GM19099 (cell line): Measurements from ENCODE around the gene BBS9.

ENCODE experiments used
- POLR2A ChIP-seq: IDR thresholded peaks from 3 replicates; pipeline ENCODE4 v1.6.1; 2011; ENCODE audit warnings: low read depth; ENCODE audit not compliant: insufficient read length; ENCODE audit errors: extremely low read depth

The BBS9 gene

GRCh38 chr7:33278095-33278494 is 148.7 kb downstream of the BBS9 start:
- no peak for TF ChIP-seq POLR2A

- TF ChIP-seq POLR2A = no peak
These were observed 157.1 kb downstream of the BBS9 start for GRCh38 chr7:33286501-33286900.

GRCh38 chr7:33287738-33288137 is 158.4 kb downstream of the BBS9 start:
- TF ChIP-seq POLR2A = no peak

DNA sequence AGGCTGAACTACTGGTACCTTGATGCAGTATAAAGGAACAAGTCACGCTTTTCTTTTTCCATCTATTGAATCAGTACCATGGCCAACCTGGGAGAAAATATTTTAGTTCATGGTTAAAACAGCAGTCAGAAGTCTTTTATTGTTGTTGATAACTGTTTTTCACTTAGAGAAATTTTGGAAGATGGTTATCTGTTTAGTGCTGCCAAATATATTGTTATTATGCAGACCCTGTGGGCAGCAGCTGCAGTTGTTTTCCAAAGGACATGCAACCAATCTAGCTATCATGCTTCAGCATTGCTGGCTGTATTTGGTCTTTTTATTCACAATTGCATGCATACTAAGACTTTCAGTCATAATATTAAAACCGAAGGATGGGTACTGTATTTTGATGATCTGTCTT is 169.5 kb downstream of the BBS9 start:
- no peak for TF ChIP-seq POLR2A

GRCh38 chr7:33299425-33299824 is 170.1 kb downstream of the BBS9 start:
- no peak for TF ChIP-seq POLR2A

GRCh38 chr7:33300131-33300530 is 170.8 kb downstream of the BBS9 start:
- no peak for TF ChIP-seq POLR2A

DNA sequence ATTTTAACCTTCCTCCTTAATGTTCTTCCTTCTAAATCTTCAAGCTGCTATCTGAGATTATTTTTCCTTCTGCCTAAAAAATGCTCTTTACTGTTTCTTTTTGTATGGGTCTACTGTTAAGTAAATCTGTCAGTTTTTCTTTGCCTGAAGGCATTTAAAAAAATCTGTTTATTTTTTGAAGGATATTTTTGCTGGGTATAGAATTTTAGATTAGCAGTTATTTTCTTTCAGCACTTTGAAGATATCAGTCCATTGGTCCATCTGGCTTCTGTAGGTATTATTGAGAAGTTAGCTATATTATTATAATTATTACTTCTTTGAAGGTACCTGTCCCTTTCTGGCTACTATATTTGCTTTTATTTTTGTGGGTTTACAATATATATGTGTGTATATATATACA is 171.4 kb downstream of the BBS9 start:
- TF ChIP-seq POLR2A = no peak

DNA sequence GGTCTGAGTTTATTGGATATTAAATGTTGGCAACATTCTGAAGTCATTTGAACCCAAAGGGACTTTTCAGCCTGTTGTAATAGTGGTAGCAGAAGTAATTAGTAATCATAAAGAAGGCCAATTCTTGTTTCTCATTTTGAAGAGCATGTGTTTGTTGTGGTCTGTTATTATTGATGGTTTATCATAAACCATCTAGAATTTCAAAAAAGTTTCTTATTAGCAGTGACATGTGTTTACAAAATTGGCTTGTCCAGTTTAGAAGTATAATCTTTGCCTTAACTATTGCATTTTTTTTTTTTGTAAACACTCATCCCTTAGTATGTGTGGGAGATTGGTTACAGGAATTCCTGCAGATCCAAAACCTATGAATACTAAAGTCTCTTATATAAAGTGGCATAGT is 177.8 kb downstream of the BBS9 start:
- no peak for TF ChIP-seq POLR2A

DNA sequence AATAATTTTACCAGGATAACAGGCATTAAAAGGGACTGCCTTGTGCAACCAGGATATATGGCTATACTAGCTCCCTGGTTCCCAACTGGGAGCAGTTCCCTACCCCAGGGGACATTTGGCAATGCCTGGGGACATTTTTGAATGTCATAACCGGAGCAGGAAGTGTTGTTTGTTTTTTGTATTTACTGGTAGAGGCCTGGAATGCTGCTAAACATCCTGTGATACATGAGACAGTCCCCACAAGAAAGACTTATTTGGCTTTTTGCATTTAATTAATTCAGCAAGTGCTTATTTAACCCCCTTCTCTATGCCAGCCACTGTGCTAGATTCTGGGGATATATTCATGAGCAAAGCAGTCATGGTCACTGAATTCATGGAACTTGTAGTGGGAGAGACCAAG is 181.2 kb downstream of the BBS9 start:
- no peak for TF ChIP-seq POLR2A

DNA sequence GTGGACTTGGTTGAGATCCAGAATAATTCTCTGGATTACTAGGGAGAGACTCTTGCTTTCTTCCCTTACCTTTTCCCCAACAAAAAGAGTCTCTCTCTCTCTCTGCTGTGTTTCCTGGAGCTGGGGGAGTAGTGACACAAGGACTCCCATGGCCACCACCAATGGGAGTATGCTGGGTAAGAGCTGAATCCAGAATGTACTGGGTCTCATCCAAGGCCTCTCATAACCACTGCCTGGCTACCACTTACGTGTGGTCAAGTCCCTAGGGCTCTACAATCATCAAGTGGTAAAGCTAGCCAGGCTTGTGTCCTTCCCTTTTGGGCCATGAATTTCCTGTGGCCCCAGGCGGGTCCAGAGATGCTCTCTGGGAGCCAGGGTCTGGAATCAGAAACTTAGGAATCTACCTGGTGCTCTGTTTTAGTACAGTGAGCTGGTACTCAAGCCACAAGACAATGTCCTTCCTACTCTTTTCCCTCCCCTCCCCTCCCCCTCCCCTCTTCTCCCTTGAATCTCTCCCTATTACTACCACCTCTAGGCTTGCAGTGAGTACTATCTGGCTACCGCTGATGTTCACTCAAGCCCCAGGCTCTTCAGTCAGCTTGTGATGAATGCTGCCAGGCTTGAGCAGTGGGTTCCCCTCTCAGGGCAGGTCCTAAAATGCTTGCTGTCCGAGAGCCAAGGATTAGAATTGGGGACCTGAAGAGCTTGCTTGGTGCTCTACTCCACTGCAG is 196.6 kb downstream of the BBS9 start:
- TF ChIP-seq POLR2A = no peak

DNA sequence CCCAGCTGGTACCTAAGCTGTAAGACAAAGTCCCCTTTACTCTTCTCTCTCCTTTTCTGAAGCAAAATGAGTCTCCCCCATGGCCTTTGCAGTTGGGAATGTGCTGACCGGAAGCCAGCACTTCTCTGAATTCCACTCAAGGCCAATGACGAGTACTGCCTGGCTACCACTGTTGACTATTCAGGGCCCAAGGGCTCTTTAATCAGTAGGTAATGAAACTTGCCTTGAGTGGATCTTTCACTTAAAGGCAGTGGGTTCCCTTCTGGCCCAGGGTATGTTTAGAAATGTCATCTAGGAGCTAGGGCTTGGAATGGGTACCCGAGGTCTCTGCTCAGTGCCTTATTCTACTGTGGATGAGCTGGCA is 197.1 kb downstream of the BBS9 start:
- TF ChIP-seq POLR2A = no peak

- no peak for TF ChIP-seq POLR2A
These were observed 198.1 kb downstream of the BBS9 start for GRCh38 chr7:33327427-33327826.

- TF ChIP-seq POLR2A = no peak
These were observed 205.0 kb downstream of the BBS9 start for GRCh38 chr7:33334349-33334748.

GRCh38 chr7:33336820-33337219 is 207.5 kb downstream of the BBS9 start:
- no peak for TF ChIP-seq POLR2A

DNA sequence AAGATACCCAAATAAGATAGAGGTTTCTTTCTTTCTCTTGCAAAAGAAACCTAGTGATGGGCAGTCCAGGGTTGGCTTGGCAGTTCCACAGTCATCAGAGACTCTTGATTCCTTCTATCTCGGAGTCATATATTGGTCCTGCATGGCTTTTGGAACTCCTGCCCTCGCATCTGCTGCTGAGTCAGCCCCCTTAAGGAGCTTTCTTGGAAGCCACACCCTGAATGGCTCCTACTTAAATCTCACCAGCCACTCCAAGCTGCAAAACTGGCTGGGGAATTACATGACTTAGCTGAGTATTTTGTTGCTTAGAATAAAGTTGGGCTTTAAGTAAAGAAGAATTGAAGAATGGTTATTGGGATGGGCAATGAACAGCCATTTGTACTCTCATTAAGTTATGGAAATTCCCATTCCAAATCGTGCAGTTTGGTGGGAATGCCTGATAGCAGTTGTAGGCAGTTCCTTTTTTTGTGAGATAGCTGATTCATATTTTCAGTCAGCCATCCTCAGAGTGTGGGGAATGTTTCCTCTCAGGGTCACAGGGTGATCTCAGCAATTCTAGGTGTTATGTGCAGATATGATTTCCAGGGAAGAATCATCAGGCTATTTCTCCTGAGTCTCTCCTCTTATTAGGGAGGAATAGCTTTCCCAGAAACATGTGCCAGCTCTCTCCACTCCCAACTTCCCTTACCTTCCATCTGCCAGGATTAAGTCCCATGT is 209.9 kb downstream of the BBS9 start:
- no peak for TF ChIP-seq POLR2A

DNA sequence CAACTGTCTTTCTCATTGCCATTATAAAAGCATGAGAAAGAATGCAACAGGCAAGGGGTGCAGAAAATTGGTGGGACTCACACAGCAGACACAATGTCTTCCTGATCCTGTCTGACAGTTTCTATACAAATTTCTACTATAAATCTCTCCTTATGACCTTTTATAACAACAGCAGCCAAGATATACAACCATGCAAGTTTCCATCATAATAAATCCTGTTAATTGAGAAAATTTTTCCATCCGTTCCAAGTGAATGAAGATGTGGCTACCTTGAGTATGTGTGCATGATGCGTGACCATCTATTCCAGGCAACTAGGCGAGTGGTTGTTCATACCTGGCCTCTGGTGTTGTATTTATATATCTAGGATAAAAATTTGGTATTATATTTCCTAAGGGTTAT is 216.7 kb downstream of the BBS9 start:
- TF ChIP-seq POLR2A = no peak
